Bronchial epithelial cell (primary cell): Measurements from ENCODE around the gene SCAF4. TPM values are rescaled to one million over a fixed set of nuclear protein-coding genes. Genes with fewer than 3 reads are reported as not detected.

ENCODE experiments used
- DNase-seq: peaks from one replicate; pipeline ENCODE4 v3.0.0-alpha.2; 2010; ENCODE audit warnings: low read depth
- FAIRE-seq: peaks from 2 replicates; lab custom pipeline; 2011; peaks lifted over from hg19 to GRCh38; lab: Jason Lieb, UNC
- H3K27me3 ChIP-seq: 2 replicates; pipeline ENCODE4 v1.5.1; 2011; ENCODE audit warnings: low read length; ENCODE audit not compliant: control insufficient read depth, insufficient read depth
- H3K36me3 ChIP-seq: 2 replicates; pipeline ENCODE4 v1.5.1; 2011; ENCODE audit warnings: low read length; ENCODE audit not compliant: control insufficient read depth, insufficient read depth
- H3K4me3 ChIP-seq: 2 replicates; pipeline ENCODE4 v1.5.1; 2011; ENCODE audit warnings: mild to moderate bottlenecking, low read depth, low read length, control low read depth
- total RNA-seq: library from RNA; depleted of rRNA; stranded (reverse); fragments of >200 nt; gene quantifications from 2 replicates; pipeline ENCODE4 v1.2.1, GENCODE V29; 2014
- TF ChIP-seq, protein P1 (sequence below): IDR thresholded peaks from 2 replicates; pipeline ENCODE4 v1.5.1; 2011; ENCODE audit warnings: mild to moderate bottlenecking, moderate library complexity, low read length, control low read depth, inconsistent platforms; ENCODE audit not compliant: insufficient read depth, severe bottlenecking

SCAF4 gene
- total RNA-seq, 1 donor from 2014 or later, result 2.9 TPM

DNA sequence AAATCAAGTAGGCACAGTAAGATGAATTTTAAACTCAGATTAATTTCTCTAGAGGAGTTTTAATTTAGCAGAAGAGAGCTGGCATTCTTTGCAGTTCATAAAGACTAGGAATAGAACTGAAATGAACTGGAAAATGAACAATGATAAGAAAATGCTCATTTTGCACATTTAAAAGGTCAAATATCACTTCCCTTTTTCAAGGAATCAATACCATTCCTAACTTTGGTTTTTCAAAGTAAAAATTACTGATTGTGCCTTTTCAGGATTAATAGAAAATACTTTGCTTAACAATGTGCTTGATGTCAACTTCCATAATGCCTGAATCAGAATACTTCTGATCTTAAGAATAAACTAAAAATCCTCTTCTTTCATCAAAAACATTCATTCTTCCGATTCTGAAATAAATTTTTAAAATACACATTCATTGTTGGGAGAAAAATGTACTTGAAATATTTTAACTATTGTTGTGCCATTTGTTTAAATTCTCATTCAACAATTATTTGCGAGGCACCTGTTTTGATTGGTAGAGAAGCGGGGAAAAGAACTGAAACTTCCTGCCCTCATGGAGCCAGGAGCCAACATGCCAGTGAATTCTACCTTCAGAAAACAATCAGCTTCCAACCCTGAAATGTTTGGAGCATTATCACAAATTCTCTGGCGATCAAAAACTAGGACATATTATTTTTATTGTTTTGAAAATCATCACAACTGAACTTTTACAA is 2.1 kb downstream of the SCAF4 start:
- FAIRE-seq (no peak), DNase-seq (no peak)
- TF ChIP-seq, protein P1, sequence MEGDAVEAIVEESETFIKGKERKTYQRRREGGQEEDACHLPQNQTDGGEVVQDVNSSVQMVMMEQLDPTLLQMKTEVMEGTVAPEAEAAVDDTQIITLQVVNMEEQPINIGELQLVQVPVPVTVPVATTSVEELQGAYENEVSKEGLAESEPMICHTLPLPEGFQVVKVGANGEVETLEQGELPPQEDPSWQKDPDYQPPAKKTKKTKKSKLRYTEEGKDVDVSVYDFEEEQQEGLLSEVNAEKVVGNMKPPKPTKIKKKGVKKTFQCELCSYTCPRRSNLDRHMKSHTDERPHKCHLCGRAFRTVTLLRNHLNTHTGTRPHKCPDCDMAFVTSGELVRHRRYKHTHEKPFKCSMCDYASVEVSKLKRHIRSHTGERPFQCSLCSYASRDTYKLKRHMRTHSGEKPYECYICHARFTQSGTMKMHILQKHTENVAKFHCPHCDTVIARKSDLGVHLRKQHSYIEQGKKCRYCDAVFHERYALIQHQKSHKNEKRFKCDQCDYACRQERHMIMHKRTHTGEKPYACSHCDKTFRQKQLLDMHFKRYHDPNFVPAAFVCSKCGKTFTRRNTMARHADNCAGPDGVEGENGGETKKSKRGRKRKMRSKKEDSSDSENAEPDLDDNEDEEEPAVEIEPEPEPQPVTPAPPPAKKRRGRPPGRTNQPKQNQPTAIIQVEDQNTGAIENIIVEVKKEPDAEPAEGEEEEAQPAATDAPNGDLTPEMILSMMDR, result no peak
- peaks cover 1% of the 10 kb centered on the region for H3K36me3 ChIP-seq
- no peak overlapping the region for H3K4me3 ChIP-seq
- H3K27me3 ChIP-seq, result no peaks in the 10 kb centered on the region

DNA sequence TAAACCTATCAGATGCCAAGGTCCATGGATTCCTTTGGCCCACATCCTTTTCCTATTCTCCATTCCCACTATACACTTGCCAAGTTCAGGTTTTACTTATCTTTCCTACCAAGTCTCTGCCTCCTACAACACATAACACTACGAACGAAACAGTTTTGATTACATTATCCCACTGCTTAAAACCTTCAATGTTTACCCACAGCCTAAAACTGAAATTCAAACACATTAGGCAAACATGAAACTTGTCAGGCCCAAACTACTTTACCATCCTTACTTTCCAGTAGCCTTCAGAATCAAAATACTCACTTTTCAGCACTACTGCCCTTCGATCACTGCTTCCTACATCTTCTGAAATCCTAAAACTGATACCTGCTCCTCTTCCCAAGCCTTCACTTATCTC is 3.0 kb downstream of the SCAF4 start:
- TF ChIP-seq, protein P1, result no peak
- no peak for DNase-seq
- H3K27me3 ChIP-seq, result no peaks in the 10 kb centered on the region
- H3K36me3 ChIP-seq, result peaks cover 1% of the 10 kb centered on the region
- FAIRE-seq, result no peak
- no peak overlapping the region for H3K4me3 ChIP-seq

DNA sequence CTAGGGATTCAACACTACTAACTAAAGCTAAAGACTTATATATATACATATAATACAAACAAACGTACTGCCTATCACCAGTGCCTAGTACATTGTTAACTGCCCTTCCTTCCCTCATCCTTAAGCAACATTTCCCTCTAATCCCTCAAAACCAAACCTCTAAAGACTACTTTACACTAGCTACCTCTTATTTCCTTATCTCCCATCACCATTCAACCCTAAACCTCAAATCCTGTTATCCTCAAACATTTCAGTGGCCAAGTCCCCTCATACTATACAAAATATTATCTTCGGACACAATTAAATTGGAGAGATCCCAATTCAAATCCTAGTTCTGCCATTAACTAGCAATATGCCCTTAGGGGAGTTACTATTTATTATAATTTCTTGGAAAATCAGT is 3.7 kb downstream of the SCAF4 start:
- TF ChIP-seq, protein P1, result no peak
- DNase-seq (no peak), FAIRE-seq (no peak)
- H3K4me3 ChIP-seq, result no peak overlapping the region
- peaks cover 1% of the 10 kb centered on the region for H3K36me3 ChIP-seq
- H3K27me3 ChIP-seq, result no peaks in the 10 kb centered on the region

DNA sequence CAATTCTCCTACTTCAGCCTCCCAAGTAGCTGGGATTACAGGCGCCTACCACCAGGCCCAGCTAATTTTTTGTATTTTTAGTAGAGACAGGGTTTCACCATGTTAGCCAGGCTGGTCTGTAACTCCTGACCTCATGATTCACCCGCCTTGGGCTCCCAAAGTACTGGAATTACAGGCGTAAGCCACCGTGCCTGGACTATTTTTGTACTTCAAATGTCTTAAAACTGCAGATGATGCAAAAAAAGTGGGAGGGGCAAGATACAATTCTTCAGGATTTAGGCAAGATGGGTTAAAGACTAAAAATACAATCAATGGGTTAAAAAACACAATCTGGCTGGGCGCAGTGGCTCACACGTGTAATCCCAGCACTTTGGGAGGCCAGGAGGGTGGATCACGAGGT is 4.7 kb downstream of the SCAF4 start:
- H3K27me3 ChIP-seq, result no peaks in the 10 kb centered on the region
- TF ChIP-seq, protein P1, result no peak
- no peak for FAIRE-seq
- no peak overlapping the region for H3K4me3 ChIP-seq
- peaks cover 1% of the 10 kb centered on the region for H3K36me3 ChIP-seq
- no peak for DNase-seq

DNA sequence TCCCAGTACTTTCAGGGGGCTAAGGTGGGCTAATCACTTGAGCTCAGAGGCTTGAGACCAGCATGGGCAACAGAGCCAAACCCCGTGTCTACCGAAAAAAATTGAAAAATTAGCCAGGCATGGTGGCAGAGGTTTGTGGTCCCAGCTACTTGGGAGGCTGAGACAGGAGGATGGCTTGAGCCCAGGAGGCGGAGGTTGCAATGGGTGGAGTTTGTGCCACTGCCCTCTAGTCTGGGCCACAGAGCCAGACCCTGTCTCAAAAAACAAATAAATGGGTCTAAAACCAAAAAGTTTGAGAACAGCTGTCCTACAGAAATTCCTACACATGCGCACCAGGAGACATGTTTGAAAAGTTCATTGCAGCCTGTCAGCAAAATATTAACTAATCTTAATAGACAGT is 5.5 kb downstream of the SCAF4 start:
- Histone ChIP-seq H3K27me3 (no peaks in the 10 kb centered on the region), H3K4me3 (no peak overlapping the region), H3K36me3 (peaks cover 1% of the 10 kb centered on the region)
- DNase-seq (no peak), FAIRE-seq (no peak)
- TF ChIP-seq, protein P1, result no peak
